ENCODE measurements around the gene PRKAA2.

DNA sequence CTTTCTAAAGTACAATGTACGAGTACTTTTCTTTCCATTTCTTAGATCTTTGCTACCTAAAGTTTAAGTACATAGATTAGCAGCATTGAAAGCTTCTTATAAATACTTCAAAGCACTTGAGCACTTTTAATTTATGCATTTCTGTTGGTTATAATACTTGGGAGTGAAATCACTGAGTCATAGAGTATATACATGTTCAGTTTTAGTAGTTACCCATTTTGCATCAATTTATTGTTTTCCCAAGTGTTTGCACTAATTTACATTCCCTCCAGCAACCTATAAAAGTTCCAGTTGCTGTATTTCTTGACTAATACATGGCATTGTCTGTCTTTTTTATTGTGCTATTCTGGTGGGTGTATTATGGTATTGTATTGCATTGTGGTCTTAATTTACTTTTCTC is 20.3 kb downstream of the PRKAA2 start:
- TF ChIP-seq, protein P1, sequence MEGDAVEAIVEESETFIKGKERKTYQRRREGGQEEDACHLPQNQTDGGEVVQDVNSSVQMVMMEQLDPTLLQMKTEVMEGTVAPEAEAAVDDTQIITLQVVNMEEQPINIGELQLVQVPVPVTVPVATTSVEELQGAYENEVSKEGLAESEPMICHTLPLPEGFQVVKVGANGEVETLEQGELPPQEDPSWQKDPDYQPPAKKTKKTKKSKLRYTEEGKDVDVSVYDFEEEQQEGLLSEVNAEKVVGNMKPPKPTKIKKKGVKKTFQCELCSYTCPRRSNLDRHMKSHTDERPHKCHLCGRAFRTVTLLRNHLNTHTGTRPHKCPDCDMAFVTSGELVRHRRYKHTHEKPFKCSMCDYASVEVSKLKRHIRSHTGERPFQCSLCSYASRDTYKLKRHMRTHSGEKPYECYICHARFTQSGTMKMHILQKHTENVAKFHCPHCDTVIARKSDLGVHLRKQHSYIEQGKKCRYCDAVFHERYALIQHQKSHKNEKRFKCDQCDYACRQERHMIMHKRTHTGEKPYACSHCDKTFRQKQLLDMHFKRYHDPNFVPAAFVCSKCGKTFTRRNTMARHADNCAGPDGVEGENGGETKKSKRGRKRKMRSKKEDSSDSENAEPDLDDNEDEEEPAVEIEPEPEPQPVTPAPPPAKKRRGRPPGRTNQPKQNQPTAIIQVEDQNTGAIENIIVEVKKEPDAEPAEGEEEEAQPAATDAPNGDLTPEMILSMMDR (IDR thresholded peaks at IDR 0.05) = no peak
- no peak for TF ChIP-seq POLR2AphosphoS5 (IDR thresholded peaks at IDR 0.05; ENCODE audit: low read depth, low read length)
- TF ChIP-seq SIN3A (IDR thresholded peaks at IDR 0.05; ENCODE audit: borderline replicate concordance, insufficient read depth, low read depth, low read length) = no peak
- TF ChIP-seq, protein P2, sequence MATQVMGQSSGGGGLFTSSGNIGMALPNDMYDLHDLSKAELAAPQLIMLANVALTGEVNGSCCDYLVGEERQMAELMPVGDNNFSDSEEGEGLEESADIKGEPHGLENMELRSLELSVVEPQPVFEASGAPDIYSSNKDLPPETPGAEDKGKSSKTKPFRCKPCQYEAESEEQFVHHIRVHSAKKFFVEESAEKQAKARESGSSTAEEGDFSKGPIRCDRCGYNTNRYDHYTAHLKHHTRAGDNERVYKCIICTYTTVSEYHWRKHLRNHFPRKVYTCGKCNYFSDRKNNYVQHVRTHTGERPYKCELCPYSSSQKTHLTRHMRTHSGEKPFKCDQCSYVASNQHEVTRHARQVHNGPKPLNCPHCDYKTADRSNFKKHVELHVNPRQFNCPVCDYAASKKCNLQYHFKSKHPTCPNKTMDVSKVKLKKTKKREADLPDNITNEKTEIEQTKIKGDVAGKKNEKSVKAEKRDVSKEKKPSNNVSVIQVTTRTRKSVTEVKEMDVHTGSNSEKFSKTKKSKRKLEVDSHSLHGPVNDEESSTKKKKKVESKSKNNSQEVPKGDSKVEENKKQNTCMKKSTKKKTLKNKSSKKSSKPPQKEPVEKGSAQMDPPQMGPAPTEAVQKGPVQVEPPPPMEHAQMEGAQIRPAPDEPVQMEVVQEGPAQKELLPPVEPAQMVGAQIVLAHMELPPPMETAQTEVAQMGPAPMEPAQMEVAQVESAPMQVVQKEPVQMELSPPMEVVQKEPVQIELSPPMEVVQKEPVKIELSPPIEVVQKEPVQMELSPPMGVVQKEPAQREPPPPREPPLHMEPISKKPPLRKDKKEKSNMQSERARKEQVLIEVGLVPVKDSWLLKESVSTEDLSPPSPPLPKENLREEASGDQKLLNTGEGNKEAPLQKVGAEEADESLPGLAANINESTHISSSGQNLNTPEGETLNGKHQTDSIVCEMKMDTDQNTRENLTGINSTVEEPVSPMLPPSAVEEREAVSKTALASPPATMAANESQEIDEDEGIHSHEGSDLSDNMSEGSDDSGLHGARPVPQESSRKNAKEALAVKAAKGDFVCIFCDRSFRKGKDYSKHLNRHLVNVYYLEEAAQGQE (IDR thresholded peaks at IDR 0.05; ENCODE audit: insufficient read depth in 1 of 2, low read depth in 2 of 2, low read length in 1 of 2) = no peak

All from Panc1 (cell line).